Measurements from ENCODE around the gene COL27A1.

GRCh38 chr9:114229295-114229694 lies 74.0 kb downstream of the COL27A1 start:
- TF ChIP-seq TAF1 (IDR thresholded peaks at IDR 0.05; ENCODE audit: low read depth, low read length), result no peak
- no peak for TF ChIP-seq POLR2A (IDR thresholded peaks at IDR 0.05; ENCODE audit: low read depth, low read length)
